HG02588 (cell line): Measurements from ENCODE around the gene CLASP1.
A peak's percentile ranks its signal among the peaks of the same experiment; 100 is the strongest.
"Not testable (repeated sequence)": the region's sequence is repeated elsewhere in the genome, so short reads cannot be mapped to it uniquely, and the experiment has no call there.

ENCODE experiments used
- ATAC-seq: cut with Tn5 transposase; IDR thresholded peaks from one replicate; pipeline ENCODE4 v1.9.1; 2021; ENCODE audit warnings: mild to moderate bottlenecking, moderate library complexity; ENCODE audit not compliant: unreplicated experiment

The CLASP1 gene

DNA sequence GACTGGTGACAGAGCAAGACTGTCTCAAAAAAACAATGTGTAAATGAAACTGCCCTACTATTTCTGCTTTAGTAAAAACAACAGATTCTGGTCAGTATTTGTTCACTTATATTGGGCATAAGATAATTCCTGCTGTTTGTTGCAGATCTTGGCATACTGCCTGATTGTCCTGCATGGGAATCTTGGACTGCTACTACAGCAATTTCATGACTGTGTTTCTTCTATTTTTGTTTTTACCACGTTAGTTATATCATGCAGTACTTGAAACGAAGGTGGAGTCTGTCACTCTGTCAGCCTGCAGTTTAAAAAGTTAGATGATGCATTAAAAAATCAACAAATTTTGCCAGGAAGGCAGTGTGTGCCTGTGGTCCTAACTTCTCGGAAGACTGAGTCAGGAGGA, 14.2 kb upstream of the CLASP1 start:
- ATAC-seq: no peak

DNA sequence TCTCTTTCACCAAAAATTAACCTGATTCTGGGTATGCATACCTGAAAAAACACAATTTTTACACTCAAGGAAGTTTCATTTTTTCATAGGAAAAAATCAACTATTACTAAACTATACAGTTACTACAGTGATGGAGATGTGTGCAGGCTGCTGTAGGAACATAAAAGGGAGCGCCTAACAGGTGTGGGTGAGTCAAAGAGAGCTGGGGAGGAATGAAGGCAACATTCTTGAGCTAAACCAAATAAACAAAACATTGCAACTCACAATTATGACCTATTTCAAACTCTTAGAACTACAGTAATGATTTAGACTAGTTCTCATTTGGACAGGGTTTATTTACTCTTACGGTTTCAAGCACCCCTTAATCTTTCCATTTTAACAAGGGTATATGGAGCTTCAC, 13.4 kb upstream of the CLASP1 start:
- no peak for ATAC-seq

DNA sequence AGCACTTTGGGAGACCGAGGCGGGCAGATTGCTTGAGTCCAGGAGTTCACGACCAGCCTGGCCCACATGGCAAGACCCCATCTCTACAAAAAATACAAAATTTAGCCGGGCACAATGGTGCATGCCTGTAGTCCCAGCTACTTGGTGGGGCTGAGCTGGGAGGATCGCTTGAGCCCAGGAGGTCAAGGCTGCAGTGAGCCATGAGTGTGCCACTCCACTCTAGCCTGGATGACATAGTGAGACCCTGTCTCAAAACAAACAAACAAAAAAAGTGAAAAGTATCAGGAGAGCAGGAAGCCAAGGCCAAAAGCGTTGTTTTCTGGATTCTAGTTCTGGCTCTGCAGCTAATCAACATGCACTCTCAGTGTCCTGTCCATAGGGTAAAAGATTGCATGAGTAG, 10.7 kb upstream of the CLASP1 start:
- ATAC-seq: no peak

DNA sequence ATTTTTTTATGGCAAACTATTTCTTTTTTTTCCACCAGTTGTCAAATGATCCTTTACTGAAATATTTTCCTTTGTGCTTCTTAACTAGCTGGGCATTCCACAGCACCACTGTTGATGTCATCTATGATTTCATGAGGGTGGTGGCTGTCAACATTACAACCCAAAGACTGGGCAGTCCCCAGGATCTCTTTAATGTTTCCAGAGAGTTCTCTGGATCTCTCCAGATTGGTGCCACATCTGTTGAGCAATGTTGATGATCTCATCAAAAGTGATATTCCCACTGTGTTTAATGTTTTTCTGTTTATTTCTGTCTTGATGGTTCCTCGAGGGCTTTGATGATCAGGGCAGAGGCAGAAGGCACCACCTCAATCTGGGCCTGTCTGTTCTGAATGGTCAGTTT, 9.1 kb upstream of the CLASP1 start:
- not testable (repeated sequence) for ATAC-seq

DNA sequence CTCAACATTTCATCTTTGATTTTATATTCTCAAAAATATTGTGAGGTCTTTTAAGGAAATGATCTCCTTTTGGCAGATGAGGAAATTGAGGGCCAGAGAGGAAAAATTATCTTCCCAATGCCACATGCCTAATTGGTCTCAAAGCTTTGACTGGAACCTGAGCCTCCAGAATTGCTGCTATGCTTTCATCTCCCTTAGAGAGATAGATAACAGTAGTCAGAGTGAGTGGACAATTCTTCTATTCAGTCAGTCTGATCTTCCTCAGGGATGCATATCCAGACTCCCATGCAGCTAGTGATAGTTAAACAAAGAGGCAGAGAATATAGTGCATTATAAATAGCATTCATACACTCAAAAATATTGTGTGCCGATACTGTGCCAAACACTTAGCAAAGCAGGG, 3.8 kb upstream of the CLASP1 start:
- ATAC-seq: no peak

DNA sequence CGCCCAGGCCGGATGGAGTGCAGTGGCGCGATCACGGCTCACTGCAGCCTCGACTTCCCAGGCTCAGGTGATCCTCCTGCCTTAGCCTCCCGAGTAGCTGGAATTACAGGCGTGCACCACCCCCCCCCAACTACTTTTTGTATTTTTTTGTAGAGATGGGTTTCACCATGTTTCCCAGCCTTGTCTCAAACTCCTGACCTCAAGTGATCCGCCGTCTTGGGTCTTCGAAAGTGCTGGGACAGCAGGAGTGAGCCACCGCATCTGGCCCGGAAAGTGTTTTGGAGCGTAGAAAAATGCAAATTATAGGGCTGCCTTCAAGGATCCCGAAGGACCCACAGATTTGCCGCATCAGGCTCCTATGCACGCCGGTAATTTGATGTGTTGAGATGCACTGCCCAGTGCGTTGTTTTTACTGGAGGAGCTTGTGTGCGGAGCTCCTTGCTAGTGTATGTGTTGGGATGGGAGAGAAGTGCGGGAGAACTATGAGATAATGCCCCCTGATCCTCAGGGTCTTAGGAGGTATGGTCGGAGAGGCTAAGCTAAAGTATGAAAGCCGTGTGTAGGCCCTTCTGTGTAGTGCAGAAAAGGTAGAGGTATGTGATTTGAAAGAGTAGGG, 1.2 kb upstream of the CLASP1 start:
- ATAC-seq: no peak

DNA sequence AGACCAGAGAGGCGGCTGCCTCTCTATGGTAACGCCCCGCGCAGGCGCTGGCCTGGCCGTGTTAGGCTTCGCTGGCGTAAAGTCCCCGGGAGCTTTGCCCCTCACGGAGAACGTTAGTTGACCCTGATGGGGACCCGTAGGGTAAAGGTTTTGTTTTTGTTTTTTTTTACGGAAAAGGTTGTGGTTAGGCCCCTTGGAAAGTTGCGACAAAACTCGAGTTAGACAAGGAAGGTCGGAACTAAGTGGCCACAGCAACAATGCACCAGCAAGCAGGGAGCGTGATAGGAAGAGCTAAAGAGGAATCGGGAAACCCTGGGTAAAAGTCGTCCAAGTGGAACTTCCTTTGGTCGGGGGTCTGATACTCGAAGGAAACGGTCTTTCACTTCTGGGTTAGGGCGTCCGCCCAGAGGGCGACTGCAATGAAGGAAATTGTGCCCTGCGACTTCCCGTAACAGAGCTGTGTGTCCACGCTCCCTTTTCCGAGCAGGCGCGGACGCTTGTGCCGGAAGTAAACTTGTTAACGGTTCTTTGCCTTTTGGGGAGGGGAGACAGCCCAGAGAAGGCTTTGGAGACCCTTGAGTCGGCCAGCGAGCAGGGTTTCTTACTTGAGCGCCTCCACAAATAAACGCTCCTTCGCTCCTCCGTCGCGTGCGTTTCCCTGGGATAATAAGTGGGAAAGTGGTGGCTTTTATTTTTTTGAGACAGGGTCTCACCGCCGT, 493 bp upstream of the CLASP1 start:
- ATAC-seq: peak; percentile 90

DNA sequence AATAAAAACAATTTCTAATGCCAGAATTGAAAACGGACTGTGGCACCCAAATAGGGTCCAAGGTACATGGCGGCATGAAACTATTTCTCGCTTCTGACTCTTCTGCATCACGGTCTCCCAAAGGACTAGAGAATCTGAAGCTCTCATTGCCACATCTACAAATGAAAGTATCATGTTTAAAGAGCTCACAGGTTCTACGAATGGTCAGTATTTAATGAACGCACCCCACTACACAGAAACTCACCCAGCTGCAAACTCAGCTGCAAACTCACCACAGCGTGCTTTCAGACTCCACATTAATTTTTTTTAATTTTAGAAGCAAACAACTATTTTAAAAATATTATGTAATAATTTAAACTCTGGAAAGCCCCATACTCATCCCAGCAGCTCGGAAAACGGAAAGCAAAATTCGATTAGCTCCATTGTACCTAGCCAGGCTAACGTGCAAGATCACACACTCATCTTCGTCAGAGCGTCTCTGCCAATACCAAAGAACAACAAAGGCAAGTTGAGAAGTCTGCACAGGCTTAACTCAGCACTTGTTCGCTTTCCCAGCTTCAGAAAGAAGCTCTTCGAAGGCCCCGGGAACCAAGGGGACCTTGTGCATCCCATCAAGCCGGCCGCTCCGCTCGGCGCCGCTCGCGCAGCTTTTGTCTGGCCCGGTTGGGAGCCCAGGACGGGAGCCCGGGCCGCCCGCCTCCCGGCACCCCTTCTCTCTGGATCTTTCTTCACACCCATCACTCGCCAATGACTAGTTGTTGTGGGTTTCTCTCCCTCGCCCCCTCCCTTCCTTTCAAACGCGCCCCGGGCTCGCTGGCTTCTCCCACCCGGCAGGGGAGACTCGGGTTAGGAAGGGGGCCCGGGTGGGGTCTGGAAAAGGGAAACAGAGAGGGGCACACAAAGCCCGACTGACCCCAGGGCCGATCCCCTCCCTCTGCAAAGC, 785 bp downstream of the CLASP1 start:
- peak; percentile 23 for ATAC-seq

DNA sequence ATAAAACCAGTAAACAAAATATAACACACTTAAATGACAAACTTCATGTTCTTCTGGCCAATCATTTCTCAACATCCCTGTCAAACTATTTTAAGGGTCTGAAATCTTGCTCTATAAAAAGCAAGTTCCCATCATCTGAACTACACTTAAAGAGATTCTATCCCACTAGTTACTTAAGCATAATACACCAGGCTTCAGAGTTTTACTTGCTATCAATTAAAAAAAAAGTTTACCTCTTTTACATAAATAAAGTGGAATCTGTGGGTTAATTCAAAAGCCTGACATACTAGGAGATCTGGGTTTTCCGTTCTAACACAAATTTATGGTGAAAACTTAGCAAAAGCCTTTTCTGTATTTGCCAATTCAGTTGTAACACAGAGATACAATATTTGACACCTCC, 1.9 kb downstream of the CLASP1 start:
- ATAC-seq: no peak

DNA sequence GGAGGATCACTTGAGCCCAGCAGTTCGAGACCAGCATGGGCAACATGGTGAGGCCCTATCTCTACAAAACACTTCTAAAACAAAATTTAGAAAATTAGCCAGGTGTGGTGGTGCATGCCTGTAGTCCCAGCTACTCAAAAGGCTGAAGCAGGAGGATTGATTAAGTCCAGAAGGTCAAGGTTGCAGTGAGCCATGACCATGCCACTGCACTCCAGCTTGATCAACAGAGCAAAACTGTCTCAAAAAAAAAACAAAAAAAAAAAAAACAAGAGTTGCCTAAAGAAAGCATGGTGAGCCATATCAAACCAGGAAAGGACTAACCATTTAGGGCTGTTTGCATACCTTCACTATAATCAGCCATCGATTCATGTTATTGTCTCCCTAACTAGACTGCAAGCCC, 4.5 kb downstream of the CLASP1 start:
- ATAC-seq: no peak

DNA sequence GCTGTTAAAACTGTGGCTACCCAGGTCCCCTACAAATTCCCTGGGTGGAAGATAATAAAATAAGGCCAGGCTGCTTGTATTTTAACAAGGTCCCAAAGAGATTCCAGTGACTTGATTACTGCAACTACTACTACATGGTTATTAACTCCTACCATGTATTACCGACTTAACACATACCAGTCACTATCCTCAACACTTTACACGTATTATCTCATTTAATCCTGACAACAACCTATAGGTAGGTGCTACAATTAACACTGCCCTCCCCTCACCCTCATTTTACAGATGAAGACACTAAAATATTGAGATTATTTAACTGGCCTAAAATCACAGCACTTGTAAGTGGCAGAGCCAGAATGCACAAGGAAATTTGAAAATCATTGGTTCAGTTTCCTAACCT, 5.4 kb downstream of the CLASP1 start:
- ATAC-seq: no peak

DNA sequence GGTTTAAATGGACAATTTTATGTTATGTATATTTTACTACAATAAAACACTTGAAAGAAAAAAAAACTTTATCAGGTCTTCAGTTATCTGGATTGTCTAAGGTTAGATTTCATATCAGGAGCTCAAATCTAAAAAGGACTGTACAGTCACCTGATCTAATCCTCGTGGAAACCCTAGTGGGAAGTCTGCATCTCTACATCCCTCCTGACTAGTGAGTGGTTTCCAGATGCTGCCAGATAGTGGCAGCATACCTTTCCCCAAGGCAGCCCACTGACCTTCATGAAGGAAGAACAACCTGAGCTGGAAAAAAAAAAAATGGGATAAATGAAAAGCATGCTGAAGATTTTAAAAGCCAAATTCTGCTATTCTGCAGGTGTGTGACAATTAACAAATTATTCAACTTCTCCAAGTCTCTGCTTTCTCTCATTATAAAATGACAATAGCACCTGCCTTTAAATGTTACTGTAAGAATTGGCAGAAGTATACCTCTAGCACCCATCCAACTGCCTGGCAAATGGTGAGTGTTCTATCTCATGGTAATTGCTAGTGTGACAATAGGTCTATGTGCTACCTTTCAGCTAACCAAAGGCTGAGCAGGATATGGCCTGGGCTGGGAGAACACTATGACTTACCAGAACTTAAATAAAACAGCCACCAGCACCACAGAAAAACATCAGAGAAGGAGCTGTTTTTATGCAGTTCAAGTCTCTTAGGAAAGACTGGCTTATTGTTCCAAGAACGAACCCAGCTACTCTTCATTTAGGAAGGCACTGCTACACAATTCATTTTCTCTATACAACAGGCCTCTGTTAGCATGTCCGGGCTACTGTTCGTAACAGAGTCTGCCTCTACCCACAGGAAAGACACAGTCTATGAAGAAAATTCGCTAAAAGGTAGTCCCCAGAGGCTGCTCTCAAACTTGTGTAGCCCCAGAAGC, 8.6 kb downstream of the CLASP1 start:
- no peak for ATAC-seq

DNA sequence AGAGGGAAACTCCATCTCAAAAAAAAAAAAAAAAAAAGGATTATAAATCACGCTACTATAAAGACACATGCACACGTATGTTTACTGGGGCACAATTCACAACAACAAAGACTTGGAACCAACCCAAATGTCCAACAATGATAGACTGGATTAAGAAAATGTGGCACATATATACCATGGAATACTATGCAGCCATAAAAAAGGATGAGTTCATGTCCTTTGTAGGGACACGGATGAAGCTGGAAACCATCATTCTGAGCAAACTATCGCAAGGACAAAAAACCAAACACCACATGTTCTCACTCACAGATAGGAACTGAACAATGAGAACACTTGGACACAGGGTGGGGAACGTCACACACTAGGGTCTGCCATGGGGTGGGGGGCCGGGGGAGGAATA, 9.4 kb downstream of the CLASP1 start:
- not testable (repeated sequence) for ATAC-seq

DNA sequence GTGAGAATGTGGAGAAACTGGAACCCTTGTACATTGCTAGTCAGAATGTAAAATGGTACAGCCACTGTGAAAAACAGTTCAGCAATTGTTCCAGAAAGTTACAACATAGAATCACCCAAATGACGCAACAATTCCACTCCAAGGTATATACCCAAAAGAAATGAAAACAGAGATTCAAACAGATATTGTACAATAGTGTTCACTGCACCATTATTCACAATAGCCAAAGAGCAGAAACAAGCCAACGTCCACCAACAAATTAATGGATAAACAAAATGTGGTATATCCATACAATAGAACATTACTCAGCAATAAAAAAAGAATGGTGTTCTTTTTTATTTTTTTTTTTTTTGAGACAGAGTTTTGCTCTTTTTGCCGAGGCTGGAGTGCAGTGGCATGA, 10.9 kb downstream of the CLASP1 start:
- ATAC-seq: no peak

DNA sequence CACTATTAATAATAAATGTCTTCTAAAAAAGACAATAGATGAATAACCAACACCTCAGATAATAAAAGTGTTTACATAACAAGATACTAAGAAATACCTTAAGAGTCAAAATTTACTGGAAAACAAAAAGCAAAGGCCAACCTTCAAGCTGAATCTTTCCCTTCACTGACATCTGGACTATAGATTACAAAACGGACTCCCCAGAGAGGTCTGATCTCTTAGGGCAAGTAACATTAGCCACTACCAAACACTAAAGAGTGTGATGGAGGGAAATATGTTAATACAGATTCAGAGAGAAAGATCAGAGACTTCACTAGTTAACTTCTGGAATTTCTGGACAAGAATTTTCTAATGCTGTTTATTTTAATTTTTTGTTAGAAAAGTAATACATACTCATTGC, 13.9 kb downstream of the CLASP1 start:
- ATAC-seq: no peak

DNA sequence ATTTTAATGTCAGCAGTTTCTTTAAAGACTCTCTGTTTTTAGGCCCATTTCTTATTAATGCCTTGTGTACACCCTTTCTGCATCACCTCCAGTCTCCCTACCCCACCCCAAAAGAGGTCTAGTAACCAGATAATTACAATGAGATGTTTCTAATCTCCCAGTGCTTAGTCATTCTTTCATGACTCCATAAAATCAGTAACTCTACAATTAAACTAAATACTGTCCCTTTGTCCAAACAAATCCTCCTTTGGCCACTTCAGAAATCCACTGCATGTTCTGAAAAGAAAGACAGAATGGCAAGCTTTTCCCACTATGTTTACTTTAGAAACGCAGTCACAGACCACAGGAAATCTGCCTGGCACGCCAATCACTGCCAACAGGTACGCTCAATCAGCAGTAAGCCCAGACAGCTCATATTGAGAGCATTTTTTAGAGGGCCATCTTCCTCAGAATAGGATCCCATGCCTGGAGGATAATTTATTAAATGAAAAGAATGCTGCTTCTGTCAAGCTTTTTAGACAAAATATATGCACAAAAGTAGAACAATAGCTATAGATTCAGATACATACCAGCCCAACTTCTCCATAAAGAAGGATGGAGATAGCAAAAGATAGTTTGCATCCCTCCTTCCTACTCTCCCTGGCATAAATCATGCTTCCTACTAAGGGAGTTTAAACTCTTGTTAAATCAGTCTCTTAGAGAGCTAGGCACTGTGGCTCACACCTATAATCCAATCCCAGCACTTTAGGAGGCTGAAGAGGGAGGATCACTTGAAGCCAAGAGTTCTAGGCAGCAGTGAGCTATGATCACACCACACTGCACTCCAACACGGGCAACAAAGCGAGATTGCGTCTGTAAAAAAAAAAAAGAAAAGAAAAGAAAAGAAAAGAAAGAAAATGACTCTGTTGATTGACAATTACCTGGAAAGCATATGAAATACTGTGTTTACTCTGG, 14.6 kb downstream of the CLASP1 start:
- ATAC-seq: no peak

DNA sequence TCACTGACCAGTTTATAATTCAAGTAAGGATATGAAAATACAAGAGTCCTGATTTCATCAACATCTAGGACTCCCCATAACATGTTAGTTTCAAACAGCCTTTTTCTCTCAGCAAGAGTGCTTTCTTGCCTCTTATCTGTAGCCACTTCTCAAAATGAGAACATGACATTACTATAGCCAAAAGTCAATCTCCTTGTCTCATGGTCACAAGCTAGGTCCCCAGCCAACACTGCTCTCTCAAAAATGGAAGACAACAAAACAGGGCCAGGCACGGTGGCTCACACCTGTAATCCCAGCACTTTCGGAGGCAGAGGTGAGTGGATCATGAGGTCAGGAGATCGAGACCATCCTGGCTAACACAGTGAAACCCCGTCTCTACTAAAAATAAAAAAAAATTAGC, 15.8 kb downstream of the CLASP1 start:
- ATAC-seq: no peak

DNA sequence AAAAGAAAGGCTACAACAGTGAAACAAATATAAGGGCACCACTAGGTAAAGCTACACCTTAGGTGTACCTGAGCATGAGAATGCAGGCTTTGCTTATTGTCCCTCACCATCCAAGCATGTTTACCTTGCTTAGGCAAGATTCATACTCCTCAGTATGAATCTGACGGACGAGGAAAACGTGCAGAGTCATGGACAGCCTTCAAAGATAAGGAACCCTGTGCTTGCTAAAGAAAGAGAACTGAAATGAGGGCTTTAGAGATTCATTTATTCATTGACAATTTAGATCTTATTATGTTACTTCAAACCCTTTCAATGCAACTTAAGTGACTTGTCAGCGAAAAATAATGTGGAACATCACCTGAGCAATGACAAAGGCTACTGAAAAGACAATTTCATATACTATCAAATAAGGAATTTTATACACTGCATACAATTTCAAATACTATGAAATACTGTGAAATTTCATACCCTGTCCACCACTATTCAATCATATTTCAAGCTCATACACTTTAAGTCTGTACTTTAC, 21.7 kb downstream of the CLASP1 start:
- no peak for ATAC-seq

DNA sequence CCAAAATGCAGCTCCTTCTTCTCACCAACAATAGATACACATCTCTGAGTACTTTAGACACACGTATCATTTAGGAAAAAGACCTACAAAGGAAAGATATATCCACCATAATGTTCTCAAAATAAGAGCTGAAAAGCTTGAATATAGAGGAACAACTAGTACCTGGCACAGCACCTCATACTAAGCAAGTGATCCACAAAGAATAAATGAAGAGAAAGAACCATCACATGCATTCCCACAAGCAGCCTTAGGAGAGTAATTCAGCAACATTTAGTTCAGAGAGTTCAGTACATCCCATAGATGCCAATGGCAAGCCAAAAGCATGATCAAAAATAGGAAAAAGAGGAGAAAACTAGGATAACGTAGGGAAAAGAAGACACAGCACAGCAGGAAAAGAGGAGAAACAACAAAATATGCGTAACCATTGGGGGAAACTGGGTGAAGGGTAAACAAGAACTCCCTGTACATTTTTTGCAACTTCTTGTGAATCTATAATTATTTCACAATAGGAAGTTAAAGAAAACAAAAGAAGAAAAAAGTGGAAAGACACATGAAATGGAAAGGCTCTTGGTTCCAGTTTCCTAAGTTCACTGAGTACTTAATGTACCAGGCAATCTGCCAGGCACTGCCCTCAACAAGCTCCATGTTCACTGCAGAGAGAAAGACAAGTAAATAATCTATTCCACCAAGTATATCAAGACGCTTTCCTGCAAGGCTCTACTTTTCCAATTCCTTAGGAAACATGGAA, 22.3 kb downstream of the CLASP1 start:
- no peak for ATAC-seq
